ENCODE results near the gene THEM4.
"Not testable (repeated sequence)": the region's sequence is repeated elsewhere in the genome, so short reads cannot be mapped to it uniquely, and the experiment has no call there.

The THEM4 gene

GRCh38 chr1:151881479-151881878 lies 27.8 kb downstream of the THEM4 start:
- TF ChIP-seq, protein P1, sequence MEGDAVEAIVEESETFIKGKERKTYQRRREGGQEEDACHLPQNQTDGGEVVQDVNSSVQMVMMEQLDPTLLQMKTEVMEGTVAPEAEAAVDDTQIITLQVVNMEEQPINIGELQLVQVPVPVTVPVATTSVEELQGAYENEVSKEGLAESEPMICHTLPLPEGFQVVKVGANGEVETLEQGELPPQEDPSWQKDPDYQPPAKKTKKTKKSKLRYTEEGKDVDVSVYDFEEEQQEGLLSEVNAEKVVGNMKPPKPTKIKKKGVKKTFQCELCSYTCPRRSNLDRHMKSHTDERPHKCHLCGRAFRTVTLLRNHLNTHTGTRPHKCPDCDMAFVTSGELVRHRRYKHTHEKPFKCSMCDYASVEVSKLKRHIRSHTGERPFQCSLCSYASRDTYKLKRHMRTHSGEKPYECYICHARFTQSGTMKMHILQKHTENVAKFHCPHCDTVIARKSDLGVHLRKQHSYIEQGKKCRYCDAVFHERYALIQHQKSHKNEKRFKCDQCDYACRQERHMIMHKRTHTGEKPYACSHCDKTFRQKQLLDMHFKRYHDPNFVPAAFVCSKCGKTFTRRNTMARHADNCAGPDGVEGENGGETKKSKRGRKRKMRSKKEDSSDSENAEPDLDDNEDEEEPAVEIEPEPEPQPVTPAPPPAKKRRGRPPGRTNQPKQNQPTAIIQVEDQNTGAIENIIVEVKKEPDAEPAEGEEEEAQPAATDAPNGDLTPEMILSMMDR (IDR thresholded peaks at IDR 0.05; ENCODE audit: low read length, missing control alignments) = no peak
- DNase-seq (ENCODE audit: low read depth) = no peak
- no peak overlapping the region for H3K4me3 ChIP-seq (replicated peaks; ENCODE audit: low read depth, low read length)

DNA sequence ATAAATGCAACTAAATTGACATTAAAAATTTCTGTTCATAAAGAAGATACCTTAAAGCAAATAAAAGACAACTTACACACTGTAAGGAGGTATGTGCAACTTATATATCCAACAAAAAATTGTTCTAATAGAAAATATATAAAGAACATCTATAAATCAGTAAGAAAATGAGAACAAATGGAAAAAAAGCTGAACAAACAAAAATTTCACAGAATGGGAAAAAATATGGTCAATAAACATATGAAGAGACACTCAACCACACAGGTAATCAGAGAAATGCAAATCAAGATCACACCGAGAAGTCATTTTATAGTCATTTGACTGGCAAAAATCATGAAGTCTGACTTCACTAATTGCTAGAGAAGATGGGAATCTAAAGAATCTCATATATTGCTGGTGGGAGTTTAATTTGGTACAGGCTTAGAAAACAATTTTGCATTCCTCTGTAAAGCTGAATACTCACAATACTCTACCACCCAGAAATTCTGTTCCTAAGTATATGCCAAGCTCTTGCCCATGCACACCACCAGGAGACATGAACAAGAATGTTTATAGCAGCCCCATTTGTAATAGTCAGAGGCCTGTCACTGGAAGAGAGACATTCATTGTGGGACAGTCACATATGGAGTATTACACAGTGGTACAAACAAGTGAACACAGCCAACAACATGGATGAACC lies 33.8 kb downstream of the THEM4 start:
- TF ChIP-seq, protein P1 (IDR thresholded peaks at IDR 0.05; ENCODE audit: low read length, missing control alignments) = no peak
- H3K4me3 ChIP-seq (replicated peaks; ENCODE audit: low read depth, low read length) = no peak overlapping the region

DNA sequence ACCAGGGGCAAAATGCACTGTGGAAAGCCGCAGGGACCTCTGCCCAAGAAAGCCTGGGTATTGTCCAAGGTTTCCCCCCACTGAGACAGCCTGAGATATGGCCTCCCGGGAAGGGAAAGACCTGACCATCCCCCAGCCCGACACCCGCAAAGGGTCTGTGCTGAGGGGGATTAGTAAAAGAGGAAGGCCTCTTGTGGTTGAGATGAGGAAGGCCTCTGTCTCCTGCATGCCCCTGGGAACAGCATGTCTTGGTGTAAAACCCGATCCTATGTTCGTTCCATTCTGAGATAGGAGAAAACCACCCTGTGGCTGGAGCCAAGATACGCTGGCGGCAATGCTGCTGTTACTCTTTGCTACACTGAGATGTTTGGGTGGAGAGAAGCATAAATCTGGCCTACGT lies 36.5 kb downstream of the THEM4 start:
- not testable (repeated sequence) for H3K4me3 ChIP-seq (replicated peaks; ENCODE audit: low read depth, low read length); DNase-seq (ENCODE audit: low read depth)

More for the DNA sequence above, 33.8 kb downstream of the THEM4 start:
- no peak for DNase-seq (ENCODE audit: low read depth)

GRCh38 chr1:151871284-151872030 lies 37.9 kb downstream of the THEM4 start:
- no peak overlapping the region for H3K4me3 ChIP-seq (replicated peaks; ENCODE audit: low read depth, low read length)
- TF ChIP-seq, protein P1 (IDR thresholded peaks at IDR 0.05; ENCODE audit: low read length, missing control alignments) = no peak
- no peak for DNase-seq (ENCODE audit: low read depth)

DNA sequence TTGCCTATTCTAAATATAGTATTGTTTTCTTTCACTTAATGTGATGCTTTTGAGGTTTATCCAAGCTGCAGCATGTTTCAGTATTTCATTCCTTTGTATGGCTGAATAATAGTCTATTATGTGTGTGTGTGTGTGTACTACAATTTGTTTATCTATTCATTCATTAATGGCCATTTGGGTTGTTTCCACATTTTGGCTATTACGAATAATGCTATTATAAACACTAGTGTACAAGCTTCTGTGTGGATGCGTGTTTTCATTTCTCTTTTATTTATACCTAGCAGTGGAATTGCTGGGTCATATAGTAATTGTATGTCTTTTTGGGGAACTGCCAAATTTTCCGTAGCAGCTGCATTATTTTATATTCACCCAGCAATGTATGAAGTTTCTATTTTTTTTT lies 40.8 kb downstream of the THEM4 start:
- no peak for DNase-seq (ENCODE audit: low read depth)
- TF ChIP-seq, protein P1 (IDR thresholded peaks at IDR 0.05; ENCODE audit: low read length, missing control alignments) = no peak
- H3K4me3 ChIP-seq (replicated peaks; ENCODE audit: low read depth, low read length) = no peak overlapping the region

DNA sequence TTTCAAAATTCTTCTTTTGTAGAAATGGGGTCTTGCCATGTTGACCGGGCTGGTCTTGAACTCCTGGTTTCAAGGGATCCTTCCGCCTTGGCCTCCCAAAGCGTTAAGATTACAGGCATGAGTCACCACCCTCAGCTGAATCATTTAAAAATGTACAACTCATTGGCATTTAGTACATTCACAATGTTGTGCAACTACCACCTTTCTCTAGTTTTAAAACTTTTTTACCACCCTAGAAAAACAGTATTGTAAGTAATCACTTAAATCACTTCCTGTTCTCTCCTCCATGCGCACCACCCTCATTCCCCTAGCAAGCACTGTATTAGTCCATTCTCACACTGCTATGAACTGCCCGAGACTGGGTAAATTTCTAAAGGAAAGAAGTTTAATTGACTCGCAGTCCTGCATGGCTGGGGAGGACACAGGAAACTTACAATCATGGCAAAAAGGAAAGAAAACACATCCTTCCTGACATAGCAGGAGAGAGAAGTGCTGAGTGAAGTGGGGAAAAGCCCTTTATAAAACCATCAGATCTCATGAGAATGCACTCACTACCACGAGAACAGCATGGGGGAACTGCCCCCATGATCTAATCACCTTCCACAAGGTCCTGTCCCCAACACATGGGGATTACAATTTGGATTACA lies 41.4 kb downstream of the THEM4 start:
- H3K4me3 ChIP-seq (replicated peaks; ENCODE audit: low read depth, low read length) = no peak overlapping the region
- TF ChIP-seq, protein P1 (IDR thresholded peaks at IDR 0.05; ENCODE audit: low read length, missing control alignments) = no peak
- peak; percentile 94 for DNase-seq (ENCODE audit: low read depth)

GRCh38 chr1:151867321-151867720 lies 42.0 kb downstream of the THEM4 start:
- TF ChIP-seq, protein P1 (IDR thresholded peaks at IDR 0.05; ENCODE audit: low read length, missing control alignments) = no peak
- no peak overlapping the region for H3K4me3 ChIP-seq (replicated peaks; ENCODE audit: low read depth, low read length)
- no peak for DNase-seq (ENCODE audit: low read depth)

Measured in fibroblast of pulmonary artery (primary cell).